Esophagus squamous epithelium (tissue), 5 donors: ENCODE measurements around the gene PFDN1. TPM values are rescaled to one million over a fixed set of nuclear protein-coding genes. Genes with fewer than 3 reads are reported as not detected.

Experiments
- DNase-seq: peaks from one replicate; lab custom pipeline; 2025; lab: John Stamatoyannopoulos, UW
- H3K27ac ChIP-seq, 4 donors: fragments of 200-600 bp; sonication (generic); one replicate each; pipeline ENCODE4 v1.5.1; 2016 to 2019; ENCODE audit warnings: mild to moderate bottlenecking in 1 of 4
- H3K27me3 ChIP-seq, 4 donors: fragments of 200-600 bp; sonication (generic); 1 replicate in 3 of 4; 2 replicates in 1 of 4; pipeline versions ENCODE4 v1.5.1 to v1.6.0; 2017 to 2021; ENCODE audit warnings: antibody characterized with exemption in 1 of 4
- H3K36me3 ChIP-seq, 3 donors: fragments of 200-600 bp; sonication (generic); one replicate each; pipeline ENCODE4 v1.5.1; 2016 to 2019
- H3K4me1 ChIP-seq, 3 donors: fragments of 200-600 bp; sonication (generic); one replicate each; pipeline ENCODE4 v1.5.1; 2017 to 2019
- H3K4me3 ChIP-seq, 4 donors: fragments of 200-600 bp; sonication (generic); 1 replicate in 3 of 4; 2 replicates in 1 of 4; pipeline ENCODE4 v1.5.1; 2016 to 2019; ENCODE audit warnings: mild to moderate bottlenecking in 2 of 4, moderate library complexity in 1 of 4
- H3K9me3 ChIP-seq, 3 donors: fragments of 200-600 bp; sonication (generic); one replicate each; pipeline ENCODE4 v1.5.1; 2016 to 2019
- CTCF ChIP-seq, 6 experiments: fragments of 450-650 bp in 4 of 6; fragments of 200-600 bp in 2 of 6; sonication (generic) in 2 of 6; IDR thresholded peaks; one replicate each; pipeline ENCODE4 v1.5.1; 2016 to 2019; ENCODE audit warnings: antibody characterized with exemption in 6 of 6, mild to moderate bottlenecking in 4 of 6, moderate library complexity in 4 of 6
- POLR2A ChIP-seq, 4 donors: fragments of 450-650 bp; IDR thresholded peaks; one replicate each; pipeline ENCODE4 v1.6.1; 2017; ENCODE audit warnings: antibody characterized with exemption in 4 of 4, mild to moderate bottlenecking in 4 of 4, moderate library complexity in 3 of 4
- WGBS, 2 donors: methylation state at CpG; one replicate each; pipeline ENCODE4 v1.1.5; 2018; 5-methylcytosine and 5-hydroxymethylcytosine counted together
- intact Hi-C: fragments of 100-400 bp; cut with DNase I; formaldehyde crosslinking; loops from one replicate; pipeline ENCODE4 v1.15.0; 2022
- total RNA-seq, 4 donors: library from RNA; depleted of rRNA; stranded (reverse); fragments of >200 nt; gene quantifications; one replicate each; pipeline ENCODE4 v1.1.0, GENCODE V29; 2016
- donor health status: DM: yes; HTN: yes; CAD: no.

PFDN1 gene
- total RNA-seq, 4 donors from 2014 or later, result 38.1 to 67.5 (median 60.4) TPM

GRCh38 chr5:140319833-140320232 lies 16.9 kb upstream of the PFDN1 start:
- Histone ChIP-seq H3K27ac (no peak overlapping the region), H3K36me3 (no peaks in the 10 kb centered on the region), H3K4me1 (peaks cover 26 to 64% (median 46%) of the 10 kb centered on the region in 3 donors), H3K4me3 (no peak overlapping the region), H3K9me3 (no peaks in the 10 kb centered on the region), H3K27me3 (no peaks in the 10 kb centered on the region)
- TF ChIP-seq POLR2A (IDR thresholded peaks at IDR 0.05), result no peak
- no peak for TF ChIP-seq CTCF (IDR thresholded peaks at IDR 0.05)
- 100% methylated on average over 1 of the region's 1 CpG for WGBS, 2 donors
- DNase-seq, result no peak
- intact Hi-C loops, result no loop called here

GRCh38 chr5:140318792-140319191 lies 15.9 kb upstream of the PFDN1 start:
- TF ChIP-seq POLR2A (IDR thresholded peaks at IDR 0.05), result no peak
- no peak for TF ChIP-seq CTCF (IDR thresholded peaks at IDR 0.05)
- no peak overlapping the region for H3K4me3 ChIP-seq
- no peaks in the 10 kb centered on the region for H3K36me3 ChIP-seq
- H3K27me3 ChIP-seq, result no peaks in the 10 kb centered on the region
- no peaks in the 10 kb centered on the region for H3K9me3 ChIP-seq
- intact Hi-C loops, result no loop called here
- 45 to 59% methylated on average over 4 of the region's 4 CpGs for WGBS, 2 donors
- no peak for DNase-seq
- H3K4me1 ChIP-seq, result peaks cover 19 to 53% (median 36%) of the 10 kb centered on the region in 3 donors
- no peak overlapping the region for H3K27ac ChIP-seq

- TF ChIP-seq CTCF (IDR thresholded peaks at IDR 0.05), result peak in 1 of 6 experiments; percentile 18
- TF ChIP-seq POLR2A (IDR thresholded peaks at IDR 0.05), result no peak
- no peaks in the 10 kb centered on the region for H3K9me3 ChIP-seq
Observed at GRCh38 chr5:140317859-140318258, 15.0 kb upstream of the PFDN1 start.

GRCh38 chr5:140312791-140313189 lies 9.9 kb upstream of the PFDN1 start:
- Histone ChIP-seq H3K4me1 (peaks cover 7 to 28% (median 25%) of the 10 kb centered on the region in 3 donors), H3K9me3 (no peaks in the 10 kb centered on the region), H3K27me3 (no peaks in the 10 kb centered on the region), H3K36me3 (no peaks in the 10 kb centered on the region), H3K27ac (peak overlapping the region; percentile 21 to 81 (median 78)), H3K4me3 (no peak overlapping the region)
- DNase-seq, result no peak
- TF ChIP-seq CTCF (IDR thresholded peaks at IDR 0.05) (no peak), POLR2A (IDR thresholded peaks at IDR 0.05) (no peak)
- 55 to 56% methylated on average over 7 of the region's 7 CpGs for WGBS, 2 donors
- intact Hi-C loops, result no loop called here

More at GRCh38 chr5:140317859-140318258, 15.0 kb upstream of the PFDN1 start:
- DNase-seq, result no peak
- intact Hi-C loops, result no loop called here
- no peaks in the 10 kb centered on the region for H3K36me3 ChIP-seq
- no peak overlapping the region for H3K27ac ChIP-seq
- H3K4me1 ChIP-seq, result peaks cover 9 to 45% (median 32%) of the 10 kb centered on the region in 3 donors
- H3K4me3 ChIP-seq, result no peak overlapping the region
- 59% methylated on average over 5 of the region's 5 CpGs for whole genome bisulfite sequencing, 2 donors
- H3K27me3 ChIP-seq, result no peaks in the 10 kb centered on the region

GRCh38 chr5:140312067-140312790 lies 9.3 kb upstream of the PFDN1 start:
- Histone ChIP-seq H3K4me3 (peak overlapping the region in 1 of 4 donors; percentile 16), H3K27ac (peak overlapping the region; percentile 14 to 81 (median 78)), H3K4me1 (peaks cover 7 to 28% (median 25%) of the 10 kb centered on the region in 3 donors), H3K9me3 (no peaks in the 10 kb centered on the region), H3K27me3 (no peaks in the 10 kb centered on the region), H3K36me3 (no peaks in the 10 kb centered on the region)
- DNase-seq, result no peak
- intact Hi-C loops, result no loop called here
- TF ChIP-seq CTCF (IDR thresholded peaks at IDR 0.05) (no peak), POLR2A (IDR thresholded peaks at IDR 0.05) (no peak)
- 4 to 6% methylated on average over 4 of the region's 4 CpGs for WGBS, 2 donors
